Measurements from ENCODE around the gene OLA1. TPM values are rescaled to one million over a fixed set of nuclear protein-coding genes. Genes with fewer than 3 reads are reported as not detected.
"Not testable (repeated sequence)": the region's sequence is repeated elsewhere in the genome, so short reads cannot be mapped to it uniquely, and the experiment has no call there.

The OLA1 gene
- total RNA-seq (2014; rRNA removed): 120 and 123 TPM in 2 replicates
- 78.8 TPM for polyA plus RNA-seq (2012)

GRCh38 chr2:174248187-174248997, at the start of gene OLA1:
TSS of gene OLA1 (minus strand) at chr2:174248532. CDS start at chr2:174246815, 1,717 bp downstream.
- DNase-seq (ENCODE audit: low read depth): peak; percentile 90

GRCh38 chr2:174292908-174293307, 44.6 kb upstream of the OLA1 start:
- no peak for DNase-seq (ENCODE audit: low read depth)

GRCh38 chr2:174286172-174286571, 37.8 kb upstream of the OLA1 start:
- no peak for DNase-seq (ENCODE audit: low read depth)

GRCh38 chr2:174282441-174282840, 34.1 kb upstream of the OLA1 start:
- no peak for DNase-seq (ENCODE audit: low read depth)

GRCh38 chr2:174281736-174282135, 33.4 kb upstream of the OLA1 start:
- no peak for DNase-seq (ENCODE audit: low read depth)

GRCh38 chr2:174280596-174280995, 32.3 kb upstream of the OLA1 start:
- DNase-seq (ENCODE audit: low read depth): no peak

GRCh38 chr2:174270263-174270662, 21.9 kb upstream of the OLA1 start:
- DNase-seq (ENCODE audit: low read depth): not testable (repeated sequence)

- DNase-seq (ENCODE audit: low read depth): no peak
These were observed 18.0 kb upstream of the OLA1 start for GRCh38 chr2:174266288-174266687.

- DNase-seq (ENCODE audit: low read depth): peak; percentile 89
These were observed 15.7 kb upstream of the OLA1 start for GRCh38 chr2:174263997-174264396.

GRCh38 chr2:174259981-174260380, 11.6 kb upstream of the OLA1 start:
- DNase-seq (ENCODE audit: low read depth): peak; percentile 68

- no peak for DNase-seq (ENCODE audit: low read depth)
These were observed 5.9 kb upstream of the OLA1 start for GRCh38 chr2:174254267-174254666.

GRCh38 chr2:174248998-174249592, 763 bp upstream of the OLA1 start:
- DNase-seq (ENCODE audit: low read depth): no peak

GRCh38 chr2:174247474-174248186, 702 bp downstream of the OLA1 start:
- peak; percentile 52 for DNase-seq (ENCODE audit: low read depth)

GRCh38 chr2:174246944-174247381, 1.4 kb downstream of the OLA1 start:
- DNase-seq (ENCODE audit: low read depth): no peak

- not testable (repeated sequence) for DNase-seq (ENCODE audit: low read depth)
These were observed 2.7 kb downstream of the OLA1 start for GRCh38 chr2:174245628-174246027.

- no peak for DNase-seq (ENCODE audit: low read depth)
These were observed 3.3 kb downstream of the OLA1 start for GRCh38 chr2:174245065-174245464.

GRCh38 chr2:174243812-174244211, 4.5 kb downstream of the OLA1 start:
- no peak for DNase-seq (ENCODE audit: low read depth)

- no peak for DNase-seq (ENCODE audit: low read depth)
These were observed 8.2 kb downstream of the OLA1 start for GRCh38 chr2:174240097-174240496.

GRCh38 chr2:174236429-174236828, 11.9 kb downstream of the OLA1 start:
- DNase-seq (ENCODE audit: low read depth): no peak

GRCh38 chr2:174235680-174236079, 12.7 kb downstream of the OLA1 start:
- peak; percentile 12 for DNase-seq (ENCODE audit: low read depth)

GRCh38 chr2:174233771-174234275, 14.5 kb downstream of the OLA1 start:
- no peak for DNase-seq (ENCODE audit: low read depth)

- no peak for DNase-seq (ENCODE audit: low read depth)
These were observed 20.6 kb downstream of the OLA1 start for GRCh38 chr2:174227748-174228147.
